Mesenchymal stem cell (in vitro differentiated cells and primary cell): ENCODE measurements around the gene TFAP2E.
A peak's percentile ranks its signal among the peaks of the same experiment; 100 is the strongest.

ENCODE experiments used
- DNase-seq: peaks from one replicate; pipeline ENCODE4 v3.0.0-alpha.2; 2013
- H2AFZ ChIP-seq: one replicate; pipeline ENCODE4 v1.6.1; 2013; ENCODE audit warnings: low read depth, mild to moderate bottlenecking, control low read depth, inconsistent platforms, low read length, moderate library complexity
- H2AK5ac ChIP-seq: 2 replicates; pipeline ENCODE4 v1.6.1; 2013; ENCODE audit warnings: low read length, moderate library complexity, mild to moderate bottlenecking, inconsistent platforms; ENCODE audit not compliant: severe bottlenecking
- H2BK120ac ChIP-seq: one replicate; pipeline ENCODE4 v1.6.1; 2013; ENCODE audit warnings: low read depth, mild to moderate bottlenecking, inconsistent platforms, low read length, moderate library complexity
- H2BK12ac ChIP-seq, 2 experiments: one replicate each; pipeline ENCODE4 v1.6.1; 2013; ENCODE audit warnings: inconsistent platforms in 2 of 2, low read length in 2 of 2, mild to moderate bottlenecking in 2 of 2, moderate library complexity in 2 of 2, control low read depth in 1 of 2
- H2BK15ac ChIP-seq: one replicate; pipeline ENCODE4 v1.6.1; 2013; ENCODE audit warnings: mild to moderate bottlenecking, low read depth, inconsistent platforms; ENCODE audit not compliant: poor library complexity, severe bottlenecking
- H2BK5ac ChIP-seq: 2 replicates; pipeline ENCODE4 v1.6.1; 2013; ENCODE audit warnings: low read depth, mild to moderate bottlenecking, low read length, control low read depth, inconsistent platforms; ENCODE audit not compliant: poor library complexity, severe bottlenecking
- H3K14ac ChIP-seq, 2 experiments: one replicate each; pipeline ENCODE4 v1.6.1; 2013; ENCODE audit warnings: inconsistent platforms in 2 of 2, low read length in 2 of 2, control low read depth in 1 of 2, mild to moderate bottlenecking in 1 of 2, moderate library complexity in 1 of 2
- H3K18ac ChIP-seq, 2 experiments: one replicate each; pipeline ENCODE4 v1.6.1; 2013; ENCODE audit warnings: inconsistent platforms in 2 of 2, low read length in 2 of 2, control low read depth in 1 of 2, low read depth in 1 of 2, mild to moderate bottlenecking in 1 of 2
- H3K23ac ChIP-seq, 2 experiments: one replicate each; pipeline ENCODE4 v1.6.1; 2013; ENCODE audit warnings: inconsistent platforms in 2 of 2, low read length in 2 of 2, mild to moderate bottlenecking in 2 of 2, moderate library complexity in 2 of 2, control low read depth in 1 of 2
- H3K27ac ChIP-seq: 2 replicates; pipeline ENCODE4 v1.5.1; 2013; ENCODE audit warnings: mild to moderate bottlenecking, moderate library complexity, low read length, control low read depth, inconsistent platforms; ENCODE audit not compliant: poor library complexity, severe bottlenecking
- H3K27me3 ChIP-seq, 2 experiments: 2 replicates each; pipeline versions ENCODE4 v1.6.1 to v1.7.0; 2013; ENCODE audit warnings: low read length in 2 of 2, mild to moderate bottlenecking in 2 of 2, moderate library complexity in 2 of 2, control low read depth in 1 of 2, inconsistent platforms in 1 of 2; ENCODE audit not compliant: control insufficient read depth in 1 of 2, insufficient read depth in 1 of 2
- H3K36me3 ChIP-seq, 2 experiments: 2 replicates each; pipeline versions ENCODE4 v1.6.1 to v1.7.0; 2013; ENCODE audit warnings: low read length in 2 of 2, control low read depth in 1 of 2, inconsistent platforms in 1 of 2, low read depth in 1 of 2, mild to moderate bottlenecking in 1 of 2; ENCODE audit not compliant: insufficient read depth in 2 of 2, control insufficient read depth in 1 of 2
- H3K4ac ChIP-seq, 2 experiments: one replicate each; pipeline ENCODE4 v1.6.1; 2013; ENCODE audit warnings: inconsistent platforms in 2 of 2, low read length in 2 of 2, mild to moderate bottlenecking in 2 of 2, moderate library complexity in 2 of 2, control low read depth in 1 of 2, low read depth in 1 of 2
- H3K4me1 ChIP-seq: 2 replicates; pipeline ENCODE4 v1.6.1; 2013; ENCODE audit warnings: low read depth, low read length, control low read depth; ENCODE audit not compliant: control insufficient read depth, insufficient read depth
- H3K4me2 ChIP-seq: 2 replicates; pipeline ENCODE4 v1.6.1; 2013; ENCODE audit warnings: low read length, mild to moderate bottlenecking, inconsistent platforms; ENCODE audit not compliant: poor library complexity, severe bottlenecking
- H3K4me3 ChIP-seq, 2 experiments: 2 replicates each; pipeline versions ENCODE4 v1.5.1 to v1.7.0; 2013; ENCODE audit warnings: low read length in 2 of 2, mild to moderate bottlenecking in 2 of 2, control low read depth in 1 of 2, low read depth in 1 of 2; ENCODE audit not compliant: insufficient read depth in 1 of 2
- H3K79me1 ChIP-seq: replicated peaks from 2 replicates; pipeline ENCODE4 v1.6.1; 2013; ENCODE audit warnings: mild to moderate bottlenecking, control low read depth, low read length, inconsistent platforms; ENCODE audit not compliant: poor library complexity, severe bottlenecking
- H3K9ac ChIP-seq: 2 replicates; pipeline ENCODE4 v1.7.0; 2013; ENCODE audit warnings: mild to moderate bottlenecking, low read length, moderate library complexity
- H3K9me3 ChIP-seq: 2 replicates; pipeline ENCODE4 v1.7.0; 2013; ENCODE audit warnings: mild to moderate bottlenecking, low read length; ENCODE audit not compliant: control insufficient read depth
- H4K8ac ChIP-seq: one replicate; pipeline ENCODE4 v1.6.1; 2013; ENCODE audit warnings: inconsistent platforms, mild to moderate bottlenecking, low read length, moderate library complexity
- H4K91ac ChIP-seq: one replicate; pipeline ENCODE4 v1.6.1; 2013; ENCODE audit warnings: mild to moderate bottlenecking, low read length, inconsistent platforms
- WGBS: methylation state at CpG from one replicate; pipeline ENCODE4 v1.1.7; 2013; ENCODE audit warnings: mixed read lengths; 5-methylcytosine and 5-hydroxymethylcytosine counted together

The TFAP2E gene

DNA sequence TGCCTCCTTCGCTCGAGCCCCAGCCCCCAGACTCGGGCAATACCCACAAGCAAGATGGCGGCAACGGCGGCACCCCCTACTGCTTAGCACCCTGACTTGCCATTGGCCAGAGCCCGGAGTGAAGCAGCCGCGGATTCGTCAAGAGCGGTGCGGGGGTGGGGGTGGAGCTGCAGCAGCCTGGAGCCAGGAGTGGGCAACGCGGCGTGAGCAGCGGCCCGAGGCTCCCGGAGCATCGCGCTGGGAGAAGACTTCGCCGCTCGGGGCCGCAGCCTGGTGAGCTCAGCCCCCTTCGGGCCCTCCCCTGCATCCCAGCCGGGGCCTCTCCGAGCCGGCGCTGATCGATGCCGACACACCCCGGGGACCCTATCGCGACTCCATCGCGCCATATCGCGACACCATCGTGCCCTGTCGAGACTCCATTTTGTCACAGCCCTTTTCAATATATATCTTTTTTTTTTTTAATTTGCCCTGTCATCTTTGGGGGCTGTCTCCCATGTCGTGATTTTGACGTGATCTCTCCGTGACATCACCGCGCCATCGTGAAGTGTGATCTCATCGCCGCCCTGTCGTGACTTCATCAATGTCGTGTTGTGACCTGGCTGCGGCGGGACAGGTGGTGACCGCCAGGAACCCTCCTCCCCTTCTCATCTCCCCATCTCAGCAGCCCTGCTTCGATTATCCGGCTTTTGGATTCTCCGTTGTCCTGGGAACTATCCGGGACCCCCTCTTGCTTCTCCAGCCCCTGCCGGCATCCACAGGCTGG lies 15.3 kb upstream of the TFAP2E start, which contains the start of gene NCDN:
Gene NCDN, plus strand, starts transcription at position 189 of the 763 bp plus-strand sequence. Its CDS starts 392 bp downstream, at position 581.
- H4K91ac ChIP-seq = peak within 1 kb of the TSS; percentile 99
- peak within 1 kb of the TSS; percentile 100 for H3K27ac ChIP-seq
- peak within 1 kb of the TSS; percentile 100 for H2BK5ac ChIP-seq
- H3K4me2 ChIP-seq = peak within 1 kb of the TSS; percentile 69
- peak within 1 kb of the TSS; percentile 96 to 97 for H3K4ac ChIP-seq
- H3K23ac ChIP-seq = peak within 1 kb of the TSS; percentile 90 to 91
- H3K9me3 ChIP-seq = no peaks in the 10 kb centered on the region
- H3K79me1 ChIP-seq = peaks cover 30% of the 10 kb centered on the region
- H3K4me1 ChIP-seq = peaks cover 26% of the 10 kb centered on the region
- DNase-seq = peak; percentile 98
- under 1% methylated on average over 56 of the region's 58 CpGs for WGBS
- peak within 1 kb of the TSS; percentile 100 for H2BK120ac ChIP-seq
- H2BK15ac ChIP-seq = peak within 1 kb of the TSS; percentile 100
- H3K18ac ChIP-seq = peak within 1 kb of the TSS; percentile 100
- H3K9ac ChIP-seq = peak within 1 kb of the TSS; percentile 96
- H3K4me3 ChIP-seq = peak within 1 kb of the TSS; percentile 75 to 96
- no peak within 1 kb of the TSS for H2AK5ac ChIP-seq
- H3K36me3 ChIP-seq = peaks cover 30 to 43% of the 10 kb centered on the region in 2 experiments
- H3K14ac ChIP-seq = peak within 1 kb of the TSS in 1 of 2 experiments; percentile 98
- peak within 1 kb of the TSS; percentile 91 to 92 for H2BK12ac ChIP-seq
- H4K8ac ChIP-seq = peak within 1 kb of the TSS; percentile 100
- H2AFZ ChIP-seq = peak within 1 kb of the TSS; percentile 94
- H3K27me3 ChIP-seq = no peaks in the 10 kb centered on the region

- H3K14ac ChIP-seq = peak overlapping the region in 1 of 2 experiments; percentile 84
- H3K27ac ChIP-seq = no peak overlapping the region
- no peak overlapping the region for H2BK120ac ChIP-seq
- 28% methylated on average over 25 of the region's 26 CpGs for WGBS
- H2BK5ac ChIP-seq = no peak overlapping the region
- H3K79me1 ChIP-seq = peaks cover 28% of the 10 kb centered on the region
- no peak overlapping the region for H2BK15ac ChIP-seq
- H3K36me3 ChIP-seq = peaks cover 35 to 43% of the 10 kb centered on the region in 2 experiments
- peaks cover 26% of the 10 kb centered on the region for H3K4me1 ChIP-seq
- H2AFZ ChIP-seq = no peak overlapping the region
- H4K8ac ChIP-seq = peak overlapping the region; percentile 69
- no peak overlapping the region for H4K91ac ChIP-seq
- H3K9ac ChIP-seq = peak overlapping the region; percentile 96
- H2AK5ac ChIP-seq = no peak overlapping the region
- DNase-seq = no peak
- H3K4ac ChIP-seq = no peak overlapping the region
- H3K4me3 ChIP-seq = peak overlapping the region; percentile 75 to 96
- no peak overlapping the region for H3K23ac ChIP-seq
- H3K4me2 ChIP-seq = peak overlapping the region; percentile 69
- no peaks in the 10 kb centered on the region for H3K9me3 ChIP-seq
- no peaks in the 10 kb centered on the region for H3K27me3 ChIP-seq
- H2BK12ac ChIP-seq = no peak overlapping the region
- H3K18ac ChIP-seq = no peak overlapping the region
Measured at GRCh38 chr1:35558374-35559316, 14.5 kb upstream of the TFAP2E start.

GRCh38 chr1:35559317-35559944 lies 13.7 kb upstream of the TFAP2E start:
- Histone ChIP-seq H4K8ac (no peak overlapping the region), H2BK120ac (no peak overlapping the region), H3K4me3 (peak overlapping the region in 1 of 2 experiments; percentile 96), H3K27me3 (no peaks in the 10 kb centered on the region), H3K9me3 (no peaks in the 10 kb centered on the region), H3K36me3 (peaks cover 41 to 45% of the 10 kb centered on the region in 2 experiments), H3K14ac (no peak overlapping the region), H3K4me1 (peaks cover 26% of the 10 kb centered on the region), H3K4ac (no peak overlapping the region), H2BK15ac (no peak overlapping the region), H4K91ac (no peak overlapping the region), H2BK5ac (no peak overlapping the region), H2BK12ac (no peak overlapping the region), H3K18ac (no peak overlapping the region), H2AFZ (no peak overlapping the region), H3K4me2 (no peak overlapping the region), H3K79me1 (peaks cover 30% of the 10 kb centered on the region), H3K23ac (no peak overlapping the region), H2AK5ac (no peak overlapping the region), H3K9ac (peak overlapping the region; percentile 26), H3K27ac (no peak overlapping the region)
- WGBS = 88% methylated on average over 7 of the region's 7 CpGs
- no peak for DNase-seq
